Right lobe of liver (tissue), 6 donors: ENCODE results near the gene NAV1. TPM values are rescaled to one million over a fixed set of nuclear protein-coding genes. Genes with fewer than 3 reads are reported as not detected.

ENCODE experiments used
- ATAC-seq, 4 donors: fragments of 200-7000 bp; cut with Tn5 transposase; one replicate each; pipeline ENCODE4 v1.9.1; 2020; ENCODE audit warnings: mild to moderate bottlenecking in 4 of 4, moderate library complexity in 4 of 4
- DNase-seq, 3 donors: peaks; one replicate each; pipeline ENCODE4 v3.0.0-alpha.2; 2020
- H3K27ac ChIP-seq, 3 donors: fragments of 200-600 bp; one replicate each; pipeline ENCODE4 v1.8.0; 2022
- H3K27me3 ChIP-seq, 2 donors: fragments of 200-600 bp; one replicate each; pipeline ENCODE4 v1.8.0; 2022
- H3K36me3 ChIP-seq, 4 donors: fragments of 200-600 bp; sonication (generic) in 1 of 4; one replicate each; pipeline versions ENCODE4 v1.5.1 to v1.8.0; 2017 to 2022; ENCODE audit warnings: control low read depth in 1 of 4
- H3K4me1 ChIP-seq, 4 donors: fragments of 200-600 bp; sonication (generic) in 1 of 4; one replicate each; pipeline versions ENCODE4 v1.5.1 to v1.8.0; 2017 to 2022; ENCODE audit warnings: control low read depth in 1 of 4
- H3K4me3 ChIP-seq, 3 donors: fragments of 200-600 bp; one replicate each; pipeline ENCODE4 v1.8.0; 2022
- H3K9me3 ChIP-seq, 4 donors: fragments of 200-600 bp; sonication (generic) in 1 of 4; one replicate each; pipeline versions ENCODE4 v1.5.1 to v1.8.0; 2017 to 2022; ENCODE audit warnings: control low read depth in 1 of 4
- CTCF ChIP-seq, 4 donors: fragments of 200-600 bp in 3 of 4; fragments of 450-650 bp in 1 of 4; IDR thresholded peaks; one replicate each; pipeline versions ENCODE4 v1.5.1 to v1.8.0; 2016 to 2022; ENCODE audit warnings: antibody characterized with exemption in 4 of 4, mild to moderate bottlenecking in 2 of 4
- POLR2A ChIP-seq: fragments of 450-650 bp; IDR thresholded peaks from one replicate; pipeline ENCODE4 v1.6.1; 2017; ENCODE audit warnings: antibody characterized with exemption, mild to moderate bottlenecking
- WGBS: methylation state at CpG from one replicate; pipeline ENCODE4 v1.1.6; 2018; ENCODE audit warnings: low coverage, low lambda C conversion rate; ENCODE audit not compliant: insufficient coverage; ENCODE audit errors: missing lambda C conversion rate; 5-methylcytosine and 5-hydroxymethylcytosine counted together
- intact Hi-C, 2 donors: fragments of 100-400 bp; cut with DNase I; formaldehyde crosslinking; loops; one replicate each; pipeline versions ENCODE4 v1.11.2 to v1.14.1; 2022
- total RNA-seq, 6 experiments: library from RNA; depleted of rRNA in 2 of 6; stranded (reverse); fragments of >200 nt in 2 of 6; fragmentation: NEBNext Ultra II Directional in 3 of 6; extraction: Animal tissue kit (Norgen Biotek cat#: 25700) in 3 of 6; gene quantifications; one replicate each; pipeline versions ENCODE4 v1.1.0 to v1.2.4, GENCODE V29; 2016 to 2023
- donor health status: DM: no; HTN: yes; CAD: no.
- donor health status: DM: no; HTN: no; CAD: no.
- donor health status: DM: no; HTN: no; CAD: no.
- donor health status: DM: no; HTN: yes; CAD: no.
- donor health status: DM: no; HTN: yes; CAD: no.

Gene NAV1
- total RNA-seq, 6 experiments from 2014 or later = 2.1 to 7.4 (median 3.7) TPM

DNA sequence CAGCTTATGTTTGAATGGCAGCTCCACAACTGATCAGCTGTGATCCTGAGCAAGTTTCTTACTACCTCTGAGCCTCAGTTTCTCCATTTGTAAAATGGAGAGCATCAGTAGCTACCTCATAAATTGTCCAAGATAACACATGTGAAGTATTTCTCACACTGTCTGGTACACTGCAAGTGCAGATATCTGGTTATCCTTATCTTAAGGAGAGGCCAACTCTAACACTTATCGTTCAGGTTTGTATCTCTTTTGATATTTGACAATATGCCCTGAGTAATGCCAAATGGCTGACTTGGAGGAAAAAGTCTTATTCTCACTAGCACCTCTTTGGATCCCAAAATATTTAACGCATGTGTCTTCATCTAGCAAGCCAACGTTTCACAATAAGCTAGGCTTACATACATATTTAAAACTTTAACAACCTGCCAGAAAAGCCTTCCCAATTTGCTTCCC is 34.7 kb upstream of the NAV1 start:
- ATAC-seq = no peak
- Histone ChIP-seq H3K27me3 (no peaks in the 10 kb centered on the region), H3K36me3 (no peaks in the 10 kb centered on the region), H3K4me3 (peak overlapping the region in 1 of 3 donors; percentile 80), H3K9me3 (no peaks in the 10 kb centered on the region), H3K4me1 (peaks cover 0 to 81% (median 27%) of the 10 kb centered on the region in 4 donors), H3K27ac (peak overlapping the region; percentile 67 to 94 (median 94))
- WGBS = 22% methylated on average over 3 of the region's 3 CpGs
- intact Hi-C loops = no loop called here
- TF ChIP-seq CTCF (IDR thresholded peaks at IDR 0.05) = no peak
- TF ChIP-seq POLR2A = no peak
- no peak for DNase-seq

GRCh38 chr1:201504799-201505502 is 34.0 kb upstream of the NAV1 start:
- Histone ChIP-seq H3K27me3 (no peaks in the 10 kb centered on the region), H3K27ac (peak overlapping the region; percentile 67 to 94 (median 94)), H3K36me3 (no peaks in the 10 kb centered on the region), H3K9me3 (no peaks in the 10 kb centered on the region), H3K4me1 (peaks cover 0 to 73% (median 23%) of the 10 kb centered on the region in 4 donors), H3K4me3 (peak overlapping the region in 2 of 3 donors; percentile 80 to 91)
- TF ChIP-seq POLR2A (no peak), CTCF (IDR thresholded peaks at IDR 0.05) (no peak)
- WGBS = 46% methylated on average over 6 of the region's 9 CpGs
- ATAC-seq (no peak), DNase-seq (peak in 1 of 3 donors; percentile 72)
- intact Hi-C loops = no loop called here

DNA sequence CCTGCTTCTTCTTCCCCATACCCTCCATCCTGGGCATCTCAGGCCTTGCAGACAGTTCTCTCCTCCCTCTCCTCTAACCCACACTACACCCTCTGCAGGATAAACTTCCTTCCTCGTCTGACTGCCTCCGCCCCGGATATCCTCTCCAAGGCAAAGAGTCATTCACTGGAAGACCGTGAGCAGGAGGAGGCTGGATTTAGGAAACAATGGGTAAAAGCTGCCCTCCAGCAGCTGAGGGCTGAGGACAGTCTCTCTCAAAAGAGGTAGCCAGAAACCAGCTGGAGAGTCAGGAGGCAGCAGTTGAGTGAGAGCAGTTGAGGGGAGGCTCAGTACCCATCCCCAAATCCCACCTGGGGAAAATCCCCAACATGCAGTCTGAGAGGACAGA is 33.4 kb upstream of the NAV1 start:
- intact Hi-C loops = no loop called here
- ATAC-seq (peak in 1 of 4 donors; percentile 3), DNase-seq (no peak)
- H3K4me3 ChIP-seq = peak overlapping the region; percentile 80 to 91 (median 80)
- peak overlapping the region; percentile 87 to 94 (median 94) for H3K27ac ChIP-seq
- TF ChIP-seq CTCF (IDR thresholded peaks at IDR 0.05) (no peak), POLR2A (peak; percentile 20)
- H3K36me3 ChIP-seq = no peaks in the 10 kb centered on the region
- no peaks in the 10 kb centered on the region for H3K27me3 ChIP-seq
- 11% methylated on average over 4 of the region's 4 CpGs for whole genome bisulfite sequencing
- peaks cover 0 to 68% (median 20%) of the 10 kb centered on the region in 4 donors for H3K4me1 ChIP-seq
- H3K9me3 ChIP-seq = no peaks in the 10 kb centered on the region

DNA sequence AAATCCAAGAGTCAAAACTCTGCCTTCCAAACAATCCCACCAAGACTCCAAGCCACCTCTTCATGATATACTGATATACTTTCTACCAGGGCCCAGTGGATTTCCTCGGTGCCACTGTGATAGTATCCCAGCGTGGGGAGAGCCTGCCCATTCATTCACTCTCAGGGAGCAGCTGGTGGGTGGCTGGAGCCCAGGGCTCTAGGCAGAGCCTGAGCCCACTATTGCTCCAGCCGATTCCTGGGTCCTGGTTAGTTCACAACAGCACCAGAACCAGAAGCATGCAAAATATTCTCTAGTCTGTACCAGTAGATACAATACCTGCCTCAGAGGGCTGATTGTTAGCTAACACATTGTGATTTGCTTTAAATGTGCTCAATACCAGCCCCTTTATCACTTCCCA is 32.8 kb upstream of the NAV1 start:
- ATAC-seq (no peak), DNase-seq (no peak)
- Histone ChIP-seq H3K4me1 (peaks cover 0 to 62% (median 18%) of the 10 kb centered on the region in 4 donors), H3K27me3 (no peaks in the 10 kb centered on the region), H3K4me3 (peak overlapping the region; percentile 80 to 91 (median 80)), H3K27ac (peak overlapping the region; percentile 87 to 94 (median 94)), H3K9me3 (no peaks in the 10 kb centered on the region), H3K36me3 (no peaks in the 10 kb centered on the region)
- intact Hi-C loops = no loop called here
- TF ChIP-seq POLR2A (no peak), CTCF (IDR thresholded peaks at IDR 0.05) (no peak)
- 43% methylated on average over 1 of the region's 3 CpGs for WGBS
